NCI-H2107 treated with DMSO at 0.1 percent for 48 hours (cell line): ENCODE data around the gene LDAH.

Experiments used
- DNase-seq: peaks from one replicate; lab custom pipeline; 2025; ENCODE audit not compliant: unreplicated experiment; lab: John Stamatoyannopoulos, UW

Gene LDAH

DNA sequence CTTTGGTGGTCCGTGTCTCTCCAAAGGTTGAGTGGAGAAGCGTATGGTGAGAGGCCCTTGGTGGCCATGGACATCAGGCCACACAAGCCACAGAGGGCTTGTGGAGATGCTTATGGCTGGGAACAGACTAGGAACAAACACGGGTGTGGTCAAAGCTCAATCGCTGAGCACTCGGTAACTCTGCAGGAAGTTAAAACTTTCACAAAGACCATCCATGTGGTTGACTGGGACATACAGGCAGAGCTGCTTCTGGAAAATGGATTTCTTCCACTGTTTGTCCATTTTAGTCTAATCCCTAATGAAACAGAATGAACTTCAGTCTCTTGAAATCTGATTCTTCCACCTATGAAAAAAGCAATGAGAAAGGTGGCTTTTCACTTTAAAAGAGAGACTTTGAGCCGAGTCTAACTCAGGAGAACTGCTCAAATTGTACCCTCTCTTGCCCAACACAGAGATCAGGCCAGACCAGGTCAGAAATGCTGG is 138.3 kb downstream of the LDAH start:
- DNase-seq: no peak

DNA sequence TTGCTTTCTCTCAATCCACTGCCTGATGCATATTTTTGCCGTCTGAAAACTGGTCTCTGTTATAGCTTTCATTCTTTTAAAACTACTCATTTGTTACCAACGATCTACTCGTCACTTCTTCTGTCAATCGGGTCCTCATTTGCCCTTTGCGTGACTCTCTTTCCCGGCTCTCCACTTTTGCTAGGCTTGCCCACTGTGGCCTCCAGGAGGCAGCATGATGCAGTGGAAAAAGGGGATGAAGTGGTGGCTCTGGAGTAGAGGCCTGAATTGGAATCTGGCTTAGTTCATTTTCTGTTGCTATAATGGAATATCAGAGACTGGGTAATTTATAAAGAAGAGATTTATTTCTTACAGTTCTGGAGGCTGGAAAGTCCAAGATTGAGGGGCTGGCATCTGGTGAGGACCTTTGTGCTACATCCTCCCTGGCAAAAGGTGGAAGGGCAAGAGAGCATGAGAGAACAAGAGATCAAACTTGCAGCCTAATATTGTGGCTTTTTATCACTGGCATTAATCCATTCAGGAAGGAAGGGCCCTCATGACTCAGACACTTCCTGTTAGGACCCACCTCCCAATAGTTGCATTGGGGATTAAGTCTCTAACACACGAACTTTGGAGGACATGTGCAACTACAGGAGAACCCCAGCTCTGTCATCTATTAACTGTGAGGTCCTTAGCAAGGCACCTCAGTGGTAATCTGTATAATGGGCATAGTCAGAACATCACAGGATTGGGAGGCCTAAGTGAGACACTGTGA is 140.6 kb downstream of the LDAH start:
- DNase-seq: no peak

DNA sequence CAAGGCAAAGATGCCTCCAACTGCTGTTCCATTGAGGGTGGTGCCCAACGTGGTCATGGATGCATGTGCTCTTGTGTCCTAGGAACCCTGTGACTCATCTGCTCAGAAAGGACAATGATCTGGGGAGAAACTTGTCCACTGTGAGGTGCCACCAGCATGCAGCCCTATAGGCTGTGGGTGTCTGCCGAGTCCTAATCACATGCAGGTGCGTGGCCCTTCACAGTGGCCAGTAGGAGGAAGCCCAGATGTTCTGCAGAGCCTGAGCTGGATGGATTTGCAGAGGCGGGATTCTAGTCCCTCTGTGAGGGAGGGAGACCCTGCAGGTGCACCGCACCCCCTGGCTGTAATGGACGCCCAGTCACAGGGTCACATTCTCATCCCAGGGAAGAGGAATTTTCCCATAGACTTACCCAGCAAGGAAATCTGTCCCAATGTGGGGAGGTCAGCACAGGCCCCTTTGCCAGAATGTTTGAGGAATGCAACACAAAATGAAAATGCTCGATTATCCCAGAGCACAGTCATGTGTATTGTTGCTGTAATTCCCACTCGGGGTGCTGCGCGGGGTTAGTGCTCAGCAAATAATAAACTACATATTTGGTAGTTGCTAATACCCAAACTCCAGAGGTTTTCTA is 142.0 kb downstream of the LDAH start:
- no peak for DNase-seq

DNA sequence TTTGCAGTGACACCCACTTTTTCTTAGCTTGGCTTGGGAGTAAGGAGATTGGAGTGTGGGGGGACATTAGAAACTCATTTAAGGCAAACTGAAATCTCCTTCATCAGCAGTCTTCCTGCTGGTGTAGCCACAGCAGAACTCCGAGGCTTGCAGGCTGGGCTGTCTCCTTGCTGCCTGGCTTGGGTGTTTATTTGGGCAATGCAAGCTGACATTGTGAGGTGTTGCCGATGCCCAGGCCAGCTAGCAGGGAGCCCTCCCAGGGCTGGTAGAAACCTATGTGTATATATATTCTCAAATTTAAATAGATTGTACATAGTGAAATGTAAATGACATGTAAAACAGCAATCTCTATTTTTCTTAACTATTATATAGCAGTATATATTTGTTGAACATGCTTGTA is 144.1 kb downstream of the LDAH start:
- no peak for DNase-seq

DNA sequence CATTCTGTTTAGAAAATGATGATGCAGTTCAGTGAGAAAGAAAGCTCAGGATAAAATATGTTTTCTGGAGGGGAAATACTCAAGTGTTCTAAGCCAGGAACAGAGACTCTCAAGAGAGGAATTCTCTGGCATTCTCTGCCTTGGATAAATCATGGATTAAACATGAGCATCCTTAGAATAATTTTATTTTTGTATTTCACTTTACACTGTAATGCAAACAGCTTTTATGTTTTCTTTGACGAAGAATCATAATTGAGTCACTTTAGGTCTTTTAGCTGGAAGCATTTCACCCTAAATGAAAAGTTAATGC is 144.9 kb downstream of the LDAH start:
- no peak for DNase-seq

DNA sequence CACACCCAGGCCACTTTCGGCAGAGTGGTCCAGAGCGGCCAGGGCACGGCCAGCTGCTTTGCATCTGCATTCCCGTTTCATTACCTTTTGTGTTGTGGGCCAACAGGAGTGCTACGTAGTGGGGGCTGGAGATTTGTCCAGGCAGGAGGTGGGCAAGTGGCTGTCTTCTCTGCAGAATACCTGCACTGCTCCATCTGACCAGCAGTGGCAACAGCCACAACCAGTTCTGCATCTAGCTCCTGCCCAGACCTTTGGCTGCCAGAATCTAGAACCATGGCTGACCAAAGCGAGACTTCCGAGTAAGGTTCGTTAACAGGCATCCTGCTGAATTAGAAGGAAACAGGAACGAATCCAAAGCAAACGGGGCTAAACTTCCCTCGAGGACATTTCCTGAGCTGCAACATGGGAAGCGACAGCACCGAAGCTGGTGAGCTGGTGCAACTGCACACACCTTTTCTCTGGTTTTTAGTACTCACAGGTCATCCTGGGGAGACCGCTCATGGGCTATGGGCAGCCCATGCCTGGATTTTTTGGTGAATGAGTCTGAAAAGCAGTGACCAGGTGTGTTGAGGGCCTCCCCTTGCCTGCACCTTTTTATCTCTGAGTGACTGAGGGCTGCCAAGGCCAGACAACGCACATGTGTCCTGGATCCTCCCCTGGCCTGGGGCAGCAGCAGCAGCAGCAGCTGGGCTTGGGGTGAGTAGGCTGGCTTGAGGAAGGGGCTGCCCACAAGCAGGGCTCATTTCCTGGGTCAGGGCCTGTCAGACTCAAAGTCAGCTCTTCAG is 145.4 kb downstream of the LDAH start:
- no peak for DNase-seq

DNA sequence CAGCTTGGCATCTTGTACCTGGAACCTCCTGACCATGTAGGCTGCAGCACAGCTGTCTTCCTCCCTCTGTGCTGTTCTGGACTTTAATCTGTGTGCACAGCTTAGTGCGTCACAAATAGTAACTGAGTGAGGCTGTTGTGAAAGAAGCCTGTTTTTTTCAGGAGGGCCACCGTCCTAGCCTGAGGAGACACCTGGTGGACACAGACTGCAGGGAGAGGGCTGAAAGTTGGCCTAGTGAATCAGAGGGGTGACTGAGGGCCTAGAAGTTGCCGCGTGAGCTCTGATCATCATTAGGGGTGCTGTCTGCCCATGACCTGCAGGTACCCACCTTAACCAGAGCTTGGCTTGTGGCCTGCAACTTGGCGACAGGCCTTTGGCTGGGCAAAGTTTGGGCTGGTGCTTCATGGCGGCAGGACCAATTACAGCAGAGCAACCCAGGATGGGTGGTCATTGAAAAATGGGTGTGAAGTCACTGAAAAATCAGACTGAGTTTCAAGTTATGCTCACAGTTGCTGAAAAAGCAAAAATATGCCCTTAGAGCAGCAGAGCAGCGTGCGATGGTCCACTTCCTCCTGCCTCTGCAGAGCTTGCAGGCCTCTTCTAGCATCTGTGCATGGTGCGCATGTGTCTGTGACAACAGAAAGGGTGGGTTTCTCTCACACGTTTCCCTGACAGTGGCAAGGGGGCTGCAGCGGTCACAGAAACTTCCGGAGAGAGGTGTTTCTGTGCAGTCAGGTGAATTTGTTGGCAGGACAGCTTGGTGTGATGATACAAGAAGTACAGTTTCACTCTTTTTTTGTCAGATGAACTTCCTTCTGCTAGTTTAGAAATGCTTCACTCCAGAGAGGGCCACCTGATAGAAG is 146.3 kb downstream of the LDAH start:
- DNase-seq: no peak

DNA sequence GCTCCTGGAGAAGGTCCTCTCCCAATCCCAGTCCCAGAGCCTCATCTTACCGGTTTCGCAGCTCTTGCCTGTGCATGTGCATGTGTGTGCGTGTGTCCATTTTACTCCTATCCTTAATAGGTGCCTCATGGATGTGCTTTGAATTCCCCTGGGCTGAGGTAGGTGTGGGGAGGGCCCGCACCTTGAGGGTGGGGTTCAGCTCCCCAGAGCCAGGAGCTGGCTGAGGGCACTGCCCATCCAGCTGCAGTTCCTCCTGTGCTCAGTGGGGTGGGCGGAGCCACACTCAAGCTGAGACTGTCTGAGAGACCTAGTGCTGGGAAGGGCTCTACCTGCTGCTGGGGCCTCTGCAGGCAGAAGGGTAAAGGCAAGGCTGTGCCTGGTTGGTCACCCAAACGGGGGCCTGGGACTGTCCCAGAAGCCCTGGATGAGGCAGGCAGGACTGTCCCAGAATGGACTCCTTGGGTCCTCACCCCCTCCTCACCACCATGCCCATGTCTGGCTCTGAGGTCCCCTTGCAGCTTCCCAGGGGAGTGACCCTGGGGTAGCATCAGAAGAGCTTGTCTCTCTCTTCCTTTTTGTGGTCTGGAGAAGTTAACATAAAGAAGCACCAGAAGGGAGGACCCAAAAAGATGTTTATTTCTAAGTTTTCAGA is 147.1 kb downstream of the LDAH start:
- DNase-seq: no peak

DNA sequence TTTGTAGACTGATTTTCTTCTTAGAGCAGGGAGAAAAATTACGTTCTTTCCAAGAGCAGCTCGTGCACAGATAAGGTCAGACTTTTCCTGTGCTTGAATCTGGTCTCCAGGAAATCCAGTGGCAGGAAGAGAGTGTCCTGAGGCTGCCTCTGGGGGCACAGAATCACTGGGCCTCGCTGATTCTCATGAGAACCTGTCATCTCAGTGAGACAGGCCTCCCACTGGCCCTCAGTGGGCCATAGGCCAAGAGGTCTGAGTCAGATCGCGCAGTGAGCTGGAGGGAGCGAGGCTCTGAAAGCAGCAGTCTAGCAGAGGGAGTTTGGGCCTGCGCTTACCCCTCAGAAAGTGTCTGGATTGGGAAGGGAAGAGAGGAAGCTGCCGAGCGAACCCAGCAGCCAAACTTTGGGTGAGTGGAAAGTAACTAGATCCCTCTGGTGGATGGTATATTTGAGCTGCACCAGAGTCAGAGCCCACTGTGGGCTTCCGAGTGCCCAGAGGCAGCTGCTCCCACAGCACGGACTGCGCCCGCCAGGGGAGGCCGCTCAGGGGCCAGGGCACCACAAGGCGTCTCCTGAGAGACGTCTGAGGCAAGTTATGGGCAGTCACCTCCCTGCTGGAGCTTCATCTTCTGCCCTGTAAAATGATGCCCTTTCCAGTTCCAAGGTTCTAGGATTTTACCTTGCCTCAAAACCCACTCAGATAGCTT is 147.8 kb downstream of the LDAH start:
- DNase-seq: no peak

DNA sequence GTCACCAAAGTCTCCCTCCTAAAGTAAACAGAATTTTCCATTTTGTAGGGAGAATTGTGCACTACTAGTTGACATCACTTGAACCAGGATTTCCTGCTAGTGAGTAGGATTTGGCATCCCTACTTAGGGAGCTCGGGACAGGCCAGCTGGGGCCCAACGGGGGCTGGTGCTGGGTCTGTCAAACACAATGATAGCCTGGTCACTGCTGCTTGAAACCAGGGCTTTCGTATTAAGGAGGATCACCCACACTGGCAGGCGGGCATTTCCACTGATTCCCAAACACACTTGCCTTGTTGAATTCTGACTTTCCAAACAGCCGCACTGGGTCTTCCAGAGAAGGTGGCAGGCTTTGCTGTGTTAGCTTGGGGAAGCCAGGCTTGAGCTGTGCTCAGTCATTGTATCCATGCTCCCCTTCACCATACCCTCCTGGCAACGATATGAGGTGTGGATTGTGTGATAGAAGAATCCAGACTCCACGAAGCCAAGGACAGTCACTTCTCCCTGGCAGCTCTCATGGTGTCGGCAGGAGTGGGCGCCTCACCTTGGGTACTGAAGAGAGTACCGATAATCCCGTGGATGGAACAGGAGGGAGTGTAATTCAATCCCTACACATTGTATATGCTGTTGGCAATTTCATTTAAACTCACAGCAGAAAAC is 148.5 kb downstream of the LDAH start:
- DNase-seq: no peak

DNA sequence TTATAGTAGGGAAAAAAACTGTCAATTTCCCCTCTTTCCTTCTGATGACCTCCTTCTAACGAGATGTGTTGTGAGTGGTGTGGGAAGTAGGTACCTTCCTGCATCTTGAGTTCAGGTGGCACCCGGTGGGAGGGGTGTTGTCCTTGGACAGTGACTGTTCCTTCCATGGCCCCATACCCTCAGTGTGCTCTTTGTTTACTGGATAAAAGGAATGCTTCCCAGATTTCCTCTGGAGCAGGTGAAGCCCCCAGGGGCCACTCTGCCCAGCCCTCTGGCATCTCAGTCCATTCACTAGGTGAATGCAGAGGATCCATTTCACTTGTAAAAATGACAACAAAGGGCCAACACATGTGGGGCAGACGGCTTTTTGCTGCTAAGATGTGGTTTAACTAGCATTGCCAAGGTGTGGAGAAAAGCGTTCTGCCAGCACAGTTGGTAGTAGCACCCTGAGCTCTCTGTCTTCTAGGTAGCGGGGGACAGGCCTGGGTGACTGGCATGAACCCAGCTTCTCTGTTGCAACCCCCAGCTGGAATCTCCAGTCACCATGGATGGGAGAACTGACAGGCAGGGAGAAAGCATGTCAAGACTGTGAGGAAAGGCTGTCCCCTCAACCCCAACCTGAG is 149.1 kb downstream of the LDAH start:
- DNase-seq: no peak

DNA sequence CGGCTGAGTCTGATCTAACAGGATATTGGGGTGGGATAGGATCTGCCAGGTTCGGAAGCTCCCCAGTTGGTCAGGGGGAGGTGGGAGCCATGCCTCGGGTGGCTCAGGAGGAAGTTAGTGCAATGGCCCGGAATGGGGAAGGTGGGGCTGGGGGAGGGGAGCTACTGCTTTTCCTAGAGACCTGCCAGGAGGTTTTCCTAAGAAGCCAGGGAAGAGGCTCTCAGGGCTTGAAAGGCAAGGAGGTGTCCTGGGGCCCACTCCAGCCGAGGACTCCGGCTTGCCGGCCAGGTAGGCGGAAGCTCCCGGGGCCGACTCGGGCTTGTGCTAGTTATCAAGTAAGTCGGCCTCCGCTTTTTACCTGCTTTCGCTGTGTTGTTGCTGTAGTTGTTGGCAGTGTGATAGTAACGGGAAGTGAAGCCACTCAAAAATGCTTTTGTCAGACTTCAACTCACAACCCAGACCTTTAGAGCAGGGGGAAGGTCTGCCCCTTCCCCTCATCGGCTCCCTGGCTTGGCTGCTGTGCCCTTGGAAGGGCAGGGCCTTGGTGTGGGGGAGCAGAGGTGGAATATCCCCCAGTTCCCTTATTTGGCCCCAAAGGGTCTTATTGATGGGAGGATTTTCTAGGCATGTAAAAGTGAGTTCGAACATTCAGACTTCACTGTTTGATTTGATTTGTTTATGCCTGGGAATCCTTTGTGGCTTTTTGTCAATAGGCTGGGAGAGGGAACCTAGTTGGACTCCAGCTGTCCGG is 150.5 kb downstream of the LDAH start:
- no peak for DNase-seq

DNA sequence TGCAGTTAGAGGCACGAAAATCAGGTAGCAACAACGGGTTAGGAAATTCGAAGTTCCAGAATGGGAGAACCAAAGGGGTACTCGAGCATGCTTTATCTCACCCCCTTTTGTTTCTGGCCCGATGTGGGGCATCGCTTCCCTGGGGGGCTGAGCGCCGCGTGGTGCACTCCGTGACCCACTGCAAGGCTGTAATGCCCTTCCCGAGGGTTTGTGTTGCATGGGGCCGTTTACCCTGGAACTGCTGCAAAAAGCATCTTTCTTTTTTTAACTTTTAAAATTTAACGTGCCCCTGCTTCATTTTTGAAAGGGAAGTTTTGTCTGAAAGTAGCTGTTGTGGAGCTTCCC is 151.2 kb downstream of the LDAH start:
- no peak for DNase-seq

DNA sequence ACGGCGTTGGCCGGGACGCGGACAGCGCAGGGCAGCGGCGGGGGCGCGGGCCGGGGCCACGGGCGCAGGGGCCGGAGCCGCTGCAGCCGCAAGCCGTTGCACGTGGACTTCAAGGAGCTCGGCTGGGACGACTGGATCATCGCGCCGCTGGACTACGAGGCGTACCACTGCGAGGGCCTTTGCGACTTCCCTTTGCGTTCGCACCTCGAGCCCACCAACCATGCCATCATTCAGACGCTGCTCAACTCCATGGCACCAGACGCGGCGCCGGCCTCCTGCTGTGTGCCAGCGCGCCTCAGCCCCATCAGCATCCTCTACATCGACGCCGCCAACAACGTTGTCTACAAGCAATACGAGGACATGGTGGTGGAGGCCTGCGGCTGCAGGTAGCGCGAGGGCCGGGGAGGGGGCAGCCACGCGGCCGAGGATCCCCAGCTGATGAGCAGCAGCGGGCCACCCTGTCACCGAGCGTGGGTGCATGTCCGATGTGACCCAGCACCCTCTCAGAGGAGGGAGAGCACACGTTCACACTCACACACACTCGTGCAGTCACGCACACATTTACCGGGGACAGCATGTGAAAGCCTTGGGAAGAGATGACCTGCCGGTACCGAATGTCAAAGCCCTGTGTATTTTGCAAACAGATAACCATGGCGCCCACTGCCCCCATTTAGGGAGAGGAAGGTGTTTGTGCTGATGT is 151.7 kb downstream of the LDAH start:
- DNase-seq: no peak

DNA sequence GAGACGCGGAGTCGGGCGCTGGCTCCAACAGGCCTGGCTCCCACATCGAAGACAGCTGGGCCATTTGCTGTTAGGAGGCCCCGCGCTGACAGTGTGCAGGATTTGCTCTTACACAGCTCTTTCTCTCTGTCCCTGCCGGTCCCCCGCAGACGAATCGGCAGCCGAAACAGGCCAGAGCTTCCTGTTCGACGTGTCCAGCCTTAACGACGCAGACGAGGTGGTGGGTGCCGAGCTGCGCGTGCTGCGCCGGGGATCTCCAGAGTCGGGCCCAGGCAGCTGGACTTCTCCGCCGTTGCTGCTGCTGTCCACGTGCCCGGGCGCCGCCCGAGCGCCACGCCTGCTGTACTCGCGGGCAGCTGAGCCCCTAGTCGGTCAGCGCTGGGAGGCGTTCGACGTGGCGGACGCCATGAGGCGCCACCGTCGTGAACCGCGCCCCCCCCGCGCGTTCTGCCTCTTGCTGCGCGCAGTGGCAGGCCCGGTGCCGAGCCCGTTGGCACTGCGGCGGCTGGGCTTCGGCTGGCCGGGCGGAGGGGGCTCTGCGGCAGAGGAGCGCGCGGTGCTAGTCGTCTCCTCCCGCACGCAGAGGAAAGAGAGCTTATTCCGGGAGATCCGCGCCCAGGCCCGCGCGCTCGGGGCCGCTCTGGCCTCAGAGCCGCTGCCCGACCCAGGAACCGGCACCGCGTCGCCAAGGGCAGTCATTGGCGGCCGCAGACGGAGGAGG is 152.4 kb downstream of the LDAH start:
- no peak for DNase-seq

DNA sequence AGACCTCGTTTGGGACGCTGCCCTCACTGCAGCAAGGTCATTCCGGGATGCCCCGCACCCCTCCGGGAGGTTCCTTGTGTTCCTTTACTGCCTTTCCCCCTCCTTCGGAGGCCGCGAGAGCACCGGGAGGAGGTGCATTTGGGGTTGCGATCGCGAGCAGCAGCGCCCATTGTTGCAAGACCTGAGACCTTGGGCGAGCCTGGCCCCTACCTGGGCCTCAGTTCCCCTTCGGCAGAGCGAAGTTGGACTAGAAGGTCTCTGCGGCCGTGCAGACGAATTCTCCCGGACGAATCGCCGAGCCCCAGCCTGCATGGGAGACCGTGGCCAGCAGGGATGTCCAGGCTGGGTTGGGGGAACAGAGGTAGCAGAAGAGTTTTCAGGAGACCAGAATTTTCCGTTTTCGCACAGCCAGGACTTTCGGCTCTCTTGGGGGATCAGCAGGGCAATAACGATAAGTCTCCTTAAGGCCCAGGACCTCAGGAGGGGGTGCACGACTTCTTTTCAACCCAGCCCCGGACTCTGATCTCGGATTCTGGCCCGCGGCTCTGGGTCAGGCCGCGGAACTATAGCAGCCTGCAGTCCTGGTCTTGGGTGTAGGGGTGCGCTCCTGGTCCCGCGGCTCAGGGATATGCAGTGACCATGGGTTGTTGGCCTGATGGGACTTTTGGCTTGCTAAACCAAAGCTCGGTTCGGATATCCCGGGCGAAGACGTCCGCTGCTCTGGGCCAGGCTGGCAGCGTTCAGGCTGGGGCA is 153.2 kb downstream of the LDAH start:
- no peak for DNase-seq
